ENCODE measurements around the gene WWC1.
"Not testable (repeated sequence)": the region's sequence is repeated elsewhere in the genome, so short reads cannot be mapped to it uniquely, and the experiment has no call there.

Gene WWC1

DNA sequence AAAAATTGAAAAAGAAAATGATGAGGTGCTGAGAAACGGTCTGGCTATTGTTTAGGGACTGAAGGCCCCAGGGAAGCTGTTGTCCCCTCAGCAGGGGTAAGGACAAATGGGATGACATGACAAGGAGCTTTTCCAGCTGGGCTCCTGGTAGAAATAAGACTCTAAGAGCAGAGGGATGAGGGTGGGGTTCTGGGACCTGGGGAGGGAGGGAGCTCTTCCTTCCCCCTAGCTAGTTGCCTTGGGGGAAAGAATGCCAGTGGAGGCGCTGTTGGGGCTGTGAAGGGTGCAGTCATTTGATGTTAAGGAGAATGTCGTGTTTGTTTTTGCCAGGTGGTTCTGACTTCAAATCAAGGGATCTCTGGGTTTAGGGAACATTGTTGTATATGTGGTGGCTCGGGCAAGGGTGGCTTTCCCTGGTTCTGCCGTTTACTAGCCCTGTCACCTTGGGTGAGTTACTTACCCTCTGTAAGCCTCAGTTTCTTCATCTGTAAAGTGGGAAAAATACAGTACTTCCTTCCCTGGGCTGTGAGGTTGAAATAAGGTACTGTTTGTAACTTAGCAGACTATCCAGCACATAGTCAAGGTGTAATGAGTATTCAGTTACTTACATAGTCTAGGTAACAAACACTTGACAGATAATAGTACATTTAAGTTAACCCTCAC is 47.8 kb downstream of the WWC1 start:
- DNase-seq = no peak

DNA sequence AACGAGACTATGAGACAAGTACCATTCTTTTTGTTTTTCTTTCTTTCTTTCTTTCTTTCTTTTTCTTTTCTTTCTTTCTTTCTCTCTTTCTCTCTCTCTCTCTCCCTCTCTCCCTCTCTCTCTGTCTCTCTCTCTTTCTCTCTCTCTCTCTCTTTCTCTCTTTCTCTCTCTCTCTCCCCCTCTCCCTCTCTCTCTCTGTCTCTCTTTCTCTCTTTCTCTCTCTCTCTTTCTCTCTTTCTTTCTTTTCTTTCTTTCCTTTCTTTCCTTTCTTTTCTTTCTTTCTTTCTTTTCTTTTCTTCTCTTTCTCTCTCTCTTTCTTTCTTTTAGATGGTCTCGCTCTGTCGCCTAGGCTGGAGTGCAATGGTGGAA is 48.3 kb downstream of the WWC1 start:
- DNase-seq = not testable (repeated sequence)

DNA sequence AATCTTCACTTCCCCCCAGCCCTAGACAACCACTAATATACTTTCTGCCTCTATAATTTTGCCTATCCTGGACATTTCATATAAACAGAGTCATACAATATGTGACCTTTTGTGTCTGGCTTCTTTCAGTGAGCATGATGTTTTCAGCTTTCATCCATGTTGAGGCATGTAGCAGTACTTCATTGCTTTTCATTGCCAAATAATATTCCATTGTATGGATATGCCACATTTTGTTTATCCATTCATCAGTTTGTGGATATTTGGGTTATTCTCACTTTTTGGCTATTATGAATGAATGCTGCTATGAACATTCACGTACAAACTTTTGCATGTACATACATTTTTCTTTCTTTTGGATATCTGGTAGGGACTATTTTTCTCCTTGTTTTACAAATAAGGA is 49.0 kb downstream of the WWC1 start:
- DNase-seq = no peak

DNA sequence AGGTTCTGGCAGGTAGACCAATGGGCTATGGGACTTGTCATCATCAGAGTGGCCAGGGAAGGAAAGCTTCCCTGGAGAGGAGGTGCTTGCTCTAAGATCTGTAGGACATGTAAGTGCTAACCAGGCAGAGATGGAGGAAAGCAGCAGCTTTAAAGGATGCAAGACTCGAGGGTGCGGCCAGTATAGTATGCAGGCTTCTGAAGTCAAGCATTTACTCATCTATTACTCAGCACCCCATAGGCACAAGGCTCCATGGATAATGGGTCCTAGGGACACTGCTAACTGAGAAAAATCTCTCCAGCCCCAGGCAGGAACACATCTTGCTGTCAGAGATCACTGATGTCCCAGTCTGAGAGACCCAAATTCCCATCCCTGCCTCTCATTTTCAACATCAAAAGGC is 49.7 kb downstream of the WWC1 start:
- no peak for DNase-seq

DNA sequence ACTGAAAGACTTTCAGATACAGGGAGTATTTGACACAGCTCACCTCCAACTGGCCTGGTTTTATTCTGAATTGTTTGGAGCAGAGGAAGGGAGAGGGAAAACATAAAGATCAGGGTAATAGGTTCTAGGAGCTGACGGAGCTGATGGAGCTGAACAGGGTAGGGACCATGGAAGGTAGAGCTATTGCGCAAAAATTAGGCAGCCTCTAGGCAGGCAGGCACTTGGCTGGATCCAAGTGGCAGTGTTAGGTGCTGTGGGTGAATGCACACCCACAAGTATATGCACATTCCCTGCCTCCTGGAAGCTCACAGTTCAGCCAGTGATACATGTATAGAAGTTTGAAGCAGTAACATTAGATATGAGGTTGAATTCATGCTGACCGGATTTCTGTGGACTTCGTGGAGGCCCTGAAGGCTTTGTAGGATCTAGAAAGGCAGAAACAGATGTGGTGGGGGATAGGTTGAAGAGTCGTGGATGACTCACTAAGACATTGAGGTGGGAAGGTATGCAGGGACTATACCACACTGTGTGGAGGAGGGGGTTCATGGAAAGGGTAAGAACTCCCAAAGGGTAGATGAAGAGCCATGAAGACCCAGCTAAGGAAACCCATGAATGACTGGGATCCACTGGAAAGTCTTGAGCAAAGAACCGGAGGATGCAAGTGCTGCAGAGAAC is 50.8 kb downstream of the WWC1 start:
- DNase-seq = peak; percentile 81

DNA sequence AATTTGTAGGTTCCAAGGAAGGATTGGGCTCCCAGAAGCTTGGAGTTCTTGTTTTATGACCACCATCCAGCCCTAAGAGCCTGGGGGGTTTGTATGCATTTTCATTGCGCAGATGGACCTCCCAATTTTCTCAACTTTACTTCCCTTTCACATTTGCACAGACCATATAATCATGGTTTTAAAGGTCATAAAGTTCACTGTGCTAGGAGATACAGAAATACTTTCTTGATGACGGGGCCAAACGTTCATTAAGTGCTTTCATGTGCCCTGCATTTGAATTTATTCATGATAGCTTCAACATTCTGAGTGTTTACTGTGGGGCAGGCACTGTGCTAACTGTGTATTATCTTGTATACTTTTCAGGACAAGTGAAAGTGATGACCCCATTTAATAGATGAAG is 51.5 kb downstream of the WWC1 start:
- DNase-seq = no peak

DNA sequence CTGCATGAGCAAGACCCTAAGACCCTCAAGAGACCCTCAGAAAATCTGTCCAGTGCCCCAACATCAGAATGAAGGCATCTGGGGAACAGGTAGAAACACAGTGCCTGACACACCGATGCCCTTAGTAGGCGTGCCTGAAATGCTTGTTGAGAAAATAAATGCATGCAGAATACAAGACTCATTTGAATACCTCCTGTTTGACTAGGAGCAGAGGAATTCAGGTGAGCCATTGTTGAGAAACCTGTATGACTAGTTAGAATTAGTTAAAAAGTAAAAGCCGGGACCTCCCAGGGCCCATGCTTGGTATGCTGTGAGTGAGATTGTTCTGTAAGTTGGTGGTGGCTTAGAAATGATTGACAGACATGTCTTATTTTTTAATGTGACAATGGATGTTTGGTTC is 55.0 kb downstream of the WWC1 start:
- no peak for DNase-seq

DNA sequence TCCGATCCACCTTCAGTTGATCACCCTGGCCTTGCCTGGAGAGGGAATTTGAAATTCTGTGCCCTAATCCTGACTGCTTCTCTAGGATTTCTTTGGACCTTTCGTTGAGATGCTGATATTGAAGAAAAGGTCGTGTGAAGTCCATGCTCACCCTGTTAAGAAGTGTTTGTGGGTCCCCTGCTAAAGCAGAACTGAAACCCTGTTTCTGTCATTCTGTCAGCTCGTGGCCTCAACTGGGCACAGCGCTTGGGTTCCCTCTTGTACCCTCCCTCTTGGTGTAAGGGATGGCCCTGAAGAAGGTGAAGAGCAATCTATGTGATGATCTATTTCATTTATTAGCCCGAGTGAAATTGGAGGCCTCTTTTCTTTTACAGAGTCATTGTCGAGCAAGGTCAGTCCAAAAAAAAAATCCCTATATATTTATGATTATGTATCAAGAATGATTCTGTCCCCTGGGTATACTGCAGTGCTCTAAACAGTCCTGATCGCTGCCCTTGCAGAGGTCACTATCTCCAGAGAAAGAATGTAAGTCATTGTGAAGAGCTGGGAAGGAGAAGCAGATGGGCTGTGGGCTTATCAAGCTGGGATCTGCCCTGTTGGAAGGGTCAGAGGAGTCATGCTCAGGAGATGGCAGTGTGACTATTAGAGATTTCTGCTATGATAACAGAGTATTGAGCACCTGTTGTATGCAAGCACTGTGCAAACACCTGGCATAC is 56.1 kb downstream of the WWC1 start:
- DNase-seq = no peak

DNA sequence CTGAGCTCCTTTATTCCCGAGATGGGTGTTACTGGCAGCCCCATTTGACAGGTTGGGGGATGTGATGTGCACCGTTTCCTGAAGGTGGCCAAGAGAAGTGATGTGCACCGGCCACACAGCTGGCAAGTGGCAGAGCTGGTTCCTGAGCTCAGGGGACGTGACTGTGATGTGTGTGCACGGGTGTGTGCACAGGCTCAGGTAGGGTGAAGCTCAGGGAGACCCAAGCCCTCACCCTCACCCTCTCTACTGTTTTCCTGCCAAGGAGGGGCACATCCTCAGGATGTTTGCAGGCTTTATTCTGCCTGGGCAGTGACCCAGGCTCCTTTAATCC is 56.6 kb downstream of the WWC1 start:
- DNase-seq = no peak

DNA sequence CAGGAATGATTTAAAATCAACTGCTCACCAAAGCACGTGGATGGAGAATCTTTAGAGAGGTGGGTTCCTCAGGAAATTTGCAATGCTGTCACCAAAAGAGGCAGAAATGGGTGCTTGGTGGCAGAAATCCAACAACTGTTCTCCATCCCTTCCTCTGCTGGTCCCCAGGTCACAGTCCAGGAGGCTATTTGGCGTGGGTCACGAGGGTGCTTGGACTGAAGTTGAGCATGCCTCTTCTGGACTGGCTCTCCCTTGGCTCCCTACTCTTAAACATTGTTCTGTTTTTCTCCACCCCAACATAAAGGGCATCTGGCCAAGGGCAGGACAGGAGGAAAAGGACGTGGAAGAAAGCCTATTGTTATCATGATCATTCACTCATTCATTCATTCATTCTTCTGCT is 58.9 kb downstream of the WWC1 start:
- DNase-seq = no peak

DNA sequence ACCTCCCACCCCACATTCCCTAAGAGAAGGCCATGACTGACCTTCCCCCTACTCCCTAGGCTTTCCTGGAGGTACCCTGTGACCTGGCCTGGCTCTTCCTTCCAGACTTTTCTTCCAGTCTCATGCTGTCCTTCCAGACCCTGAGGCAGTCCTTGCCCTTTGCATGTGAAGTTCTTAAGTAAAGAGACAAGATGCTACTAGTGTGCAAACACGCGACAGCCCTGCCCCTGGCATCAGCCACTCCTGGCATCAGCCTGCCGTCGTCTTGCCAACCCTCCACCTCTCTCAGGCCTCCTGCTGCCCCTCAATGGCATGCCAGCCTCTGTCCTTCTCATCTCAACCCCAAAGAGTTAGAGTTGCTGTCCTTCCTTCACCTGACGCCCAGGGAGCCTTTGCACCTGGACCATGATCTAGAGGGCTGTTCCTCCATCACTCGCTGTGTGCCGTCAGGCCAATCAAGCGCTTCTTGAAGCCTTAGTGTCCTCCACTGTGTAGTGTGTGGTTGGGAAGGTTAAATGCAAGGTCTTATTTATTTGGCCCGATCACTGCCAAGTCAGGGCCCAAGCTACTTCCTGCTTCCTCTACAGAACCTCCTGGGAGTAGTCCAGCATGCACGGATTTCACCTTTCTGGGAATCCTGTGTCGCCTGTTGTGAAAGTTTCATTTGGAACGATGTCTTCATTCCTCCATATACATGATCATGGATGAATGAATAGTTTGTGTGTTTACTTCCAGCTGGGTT is 61.9 kb downstream of the WWC1 start:
- DNase-seq = no peak

DNA sequence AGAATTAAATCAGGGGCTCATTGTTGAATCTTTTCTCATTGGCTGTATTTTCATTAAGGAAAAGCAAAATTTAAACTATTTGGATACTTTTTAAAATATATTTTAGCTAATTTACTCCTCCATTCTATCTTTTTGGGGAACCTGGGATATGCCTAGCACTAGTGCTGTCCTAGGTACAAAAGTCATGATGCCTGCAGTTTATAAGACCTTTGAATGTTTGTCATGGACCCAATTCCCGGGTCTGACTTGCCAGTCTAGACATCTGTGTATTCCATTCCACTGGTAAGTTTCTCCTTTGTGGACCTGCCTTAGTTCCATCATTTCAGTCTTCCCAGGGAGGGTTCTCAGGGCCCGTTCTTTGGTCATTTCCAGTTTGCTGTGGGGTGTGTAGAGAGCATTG is 63.0 kb downstream of the WWC1 start:
- DNase-seq = no peak

DNA sequence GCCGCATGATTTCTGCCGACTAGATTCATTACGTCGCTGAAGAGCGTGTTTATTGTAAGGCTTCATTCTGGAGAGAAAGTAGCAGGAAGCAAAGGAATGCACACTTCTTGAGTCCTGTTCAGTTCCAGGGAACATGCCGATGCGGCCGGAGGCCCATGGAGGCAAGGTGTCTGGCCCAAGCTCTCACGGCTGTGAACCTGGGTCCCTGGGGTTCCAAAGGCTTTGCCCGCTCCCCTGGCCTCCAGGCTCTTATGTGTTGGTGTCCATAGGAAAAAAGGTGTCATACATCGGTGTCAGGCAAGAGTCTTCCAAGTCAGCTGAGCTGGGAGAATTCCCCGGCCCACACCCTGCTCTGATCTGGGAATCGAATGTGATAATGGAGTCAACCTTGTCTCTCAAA is 64.7 kb downstream of the WWC1 start:
- DNase-seq = no peak

DNA sequence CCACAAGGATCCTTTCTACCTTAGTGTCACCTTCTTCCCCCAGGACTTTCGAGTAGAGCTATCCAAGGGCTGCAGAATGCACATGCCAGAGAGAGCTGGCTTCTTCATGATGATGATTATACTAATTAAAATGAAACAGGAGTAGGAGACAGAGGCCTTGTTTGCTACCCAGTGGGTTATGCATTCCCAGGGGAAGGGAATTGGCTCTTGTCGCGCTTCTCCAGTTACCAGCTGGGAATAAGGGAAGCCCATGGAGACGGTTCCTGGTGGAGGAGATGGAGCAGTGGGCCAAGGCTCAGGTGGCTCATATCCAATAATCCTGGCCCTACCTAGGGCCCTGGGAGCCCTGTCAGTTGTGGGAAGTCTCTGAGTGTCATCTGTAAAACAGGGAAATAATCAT is 65.1 kb downstream of the WWC1 start:
- DNase-seq = no peak

DNA sequence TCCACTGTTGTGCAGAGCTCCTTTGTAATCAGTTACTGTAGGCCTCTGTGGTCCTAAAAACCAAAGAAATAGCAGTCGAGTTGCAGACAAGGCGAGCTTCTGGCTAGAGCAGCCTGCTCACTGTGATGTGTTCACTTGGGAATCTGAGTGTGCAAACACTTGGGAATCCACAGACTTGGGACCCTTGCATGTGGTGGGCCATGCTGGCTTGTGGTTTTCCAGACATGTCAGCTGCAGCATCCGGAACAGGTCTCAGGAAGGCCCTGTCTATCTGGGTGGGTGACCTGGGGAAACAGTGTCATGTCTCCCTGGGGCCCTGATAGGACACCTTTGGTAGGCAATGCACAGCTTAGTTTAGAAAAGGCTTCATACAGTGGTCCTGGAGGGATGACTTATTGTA is 66.4 kb downstream of the WWC1 start:
- DNase-seq = peak; percentile 61

DNA sequence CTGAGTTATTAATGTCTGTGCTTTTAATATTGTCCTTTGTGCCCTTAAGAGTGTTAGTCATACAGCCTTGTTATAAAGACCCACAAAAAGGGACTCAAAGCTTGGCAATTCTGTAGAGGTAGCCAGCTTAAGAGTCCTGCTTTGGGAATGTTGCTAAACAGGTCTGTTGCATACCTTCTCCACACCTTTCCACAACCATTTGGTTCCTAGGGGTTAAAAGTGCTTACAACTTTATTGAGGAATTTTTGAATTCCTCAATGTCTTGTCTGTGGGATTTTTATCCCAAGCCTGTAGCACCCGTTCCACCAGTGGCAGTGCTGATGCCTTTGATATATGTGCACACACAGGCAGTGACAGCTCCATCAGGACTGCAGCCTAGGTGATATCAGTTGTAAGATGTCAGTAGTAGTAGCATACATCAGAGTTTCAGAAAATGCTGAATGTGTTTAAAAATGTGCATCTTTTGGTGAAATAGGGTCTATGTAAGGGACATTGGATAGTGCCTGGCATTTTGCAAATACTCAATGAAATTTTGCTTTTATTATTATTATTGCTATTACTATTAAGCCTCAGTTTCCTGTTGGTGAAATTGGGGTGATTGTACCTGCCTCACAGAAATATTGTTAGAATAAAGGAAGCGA is 68.5 kb downstream of the WWC1 start:
- DNase-seq = no peak

DNA sequence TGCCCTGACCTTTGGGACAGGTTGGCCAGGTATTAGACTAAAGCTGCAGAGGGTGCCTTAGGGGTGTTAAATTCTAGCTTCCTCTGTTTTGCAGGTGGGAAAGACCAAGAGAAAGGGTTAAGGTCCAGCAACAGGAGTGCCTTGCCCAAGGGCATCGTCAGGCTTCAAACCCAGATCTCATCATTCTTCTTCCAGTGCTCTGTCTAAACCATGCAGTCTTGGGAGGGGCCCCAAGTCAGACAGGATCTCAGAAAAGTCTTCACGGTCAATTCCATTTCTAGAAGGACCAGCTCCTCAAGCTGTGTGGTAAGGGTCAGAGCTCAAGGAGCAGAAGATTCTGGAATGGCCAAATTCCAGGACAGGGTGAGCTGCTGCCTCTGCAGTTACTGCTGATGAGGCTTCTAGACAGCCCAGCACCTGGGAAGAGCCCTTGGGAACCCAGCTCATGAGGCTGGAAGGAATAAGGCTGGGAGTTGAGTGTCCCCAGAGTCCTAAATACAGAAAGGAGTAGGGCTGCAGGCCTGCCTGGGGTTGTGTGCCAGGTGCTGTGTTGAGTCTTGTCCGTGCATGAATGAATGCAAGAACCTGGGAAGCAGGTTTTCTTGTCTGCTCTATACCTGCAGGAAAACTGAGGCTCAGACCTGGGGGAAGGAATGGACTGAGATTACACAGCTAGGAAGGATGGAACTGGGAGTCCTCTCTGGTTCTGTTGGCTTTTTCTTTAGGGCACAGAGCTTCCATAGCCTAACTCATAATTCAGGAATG is 69.3 kb downstream of the WWC1 start:
- no peak for DNase-seq

DNA sequence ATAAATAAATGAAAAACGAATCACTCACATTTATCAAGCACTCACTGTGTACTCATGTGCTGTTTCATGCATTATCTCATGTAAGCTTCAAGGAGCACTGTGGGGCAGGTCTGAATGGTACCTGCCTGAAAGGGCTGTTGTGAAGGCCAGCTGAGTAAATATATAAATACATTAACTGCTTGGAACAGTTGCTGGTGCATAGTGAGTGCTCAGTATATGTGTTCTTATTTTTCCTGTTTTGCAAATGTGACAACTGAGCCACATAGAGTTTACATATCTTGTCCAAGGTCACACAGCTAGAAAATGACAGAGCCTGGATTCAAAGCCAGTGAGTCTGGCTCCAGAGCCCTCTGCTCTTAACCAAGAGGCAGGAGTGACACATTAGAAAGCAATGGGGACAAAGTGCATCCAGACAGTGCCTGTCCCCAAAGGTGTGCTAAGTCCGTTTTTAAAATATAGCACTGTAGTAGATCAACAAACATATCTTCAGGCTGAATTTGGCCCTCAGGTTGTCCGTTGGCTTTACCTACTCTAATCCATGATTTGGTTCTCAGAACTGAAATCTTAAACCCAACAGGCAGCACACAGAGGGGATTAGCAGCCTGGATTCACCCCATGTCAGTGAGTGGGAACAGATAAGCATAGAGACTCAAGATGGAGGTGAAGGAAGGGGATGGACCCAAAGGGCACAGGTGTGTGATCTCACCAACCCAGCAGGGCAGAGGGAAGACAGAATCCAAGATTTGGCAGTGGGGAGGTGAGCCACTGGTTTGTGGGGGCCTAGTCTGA is 70.8 kb downstream of the WWC1 start:
- DNase-seq = no peak

DNA sequence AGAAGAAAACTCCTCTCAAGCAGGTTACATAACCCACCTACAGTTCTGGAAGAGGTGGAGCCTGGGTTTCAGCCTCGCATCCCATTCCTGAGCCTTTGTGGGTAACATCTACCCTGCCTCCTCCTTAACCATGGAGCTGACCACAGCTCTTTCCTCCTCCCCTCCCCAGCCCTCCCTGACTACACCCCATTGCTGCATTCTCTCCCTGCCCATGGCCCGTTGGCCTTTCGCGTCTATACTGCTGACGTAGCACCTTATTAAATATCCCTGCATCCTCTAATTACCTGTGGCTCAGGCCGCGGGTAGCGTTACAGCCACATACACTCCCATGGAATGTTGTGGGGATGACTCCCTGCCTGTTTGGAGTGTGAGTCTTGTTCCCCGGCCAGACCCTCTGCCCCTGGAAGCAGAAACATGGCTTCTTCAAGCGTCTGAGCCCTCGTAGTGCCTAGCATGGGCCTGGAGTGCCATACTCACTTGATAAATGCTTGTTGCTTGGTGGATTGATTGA is 72.8 kb downstream of the WWC1 start:
- DNase-seq = peak; percentile 89

DNA sequence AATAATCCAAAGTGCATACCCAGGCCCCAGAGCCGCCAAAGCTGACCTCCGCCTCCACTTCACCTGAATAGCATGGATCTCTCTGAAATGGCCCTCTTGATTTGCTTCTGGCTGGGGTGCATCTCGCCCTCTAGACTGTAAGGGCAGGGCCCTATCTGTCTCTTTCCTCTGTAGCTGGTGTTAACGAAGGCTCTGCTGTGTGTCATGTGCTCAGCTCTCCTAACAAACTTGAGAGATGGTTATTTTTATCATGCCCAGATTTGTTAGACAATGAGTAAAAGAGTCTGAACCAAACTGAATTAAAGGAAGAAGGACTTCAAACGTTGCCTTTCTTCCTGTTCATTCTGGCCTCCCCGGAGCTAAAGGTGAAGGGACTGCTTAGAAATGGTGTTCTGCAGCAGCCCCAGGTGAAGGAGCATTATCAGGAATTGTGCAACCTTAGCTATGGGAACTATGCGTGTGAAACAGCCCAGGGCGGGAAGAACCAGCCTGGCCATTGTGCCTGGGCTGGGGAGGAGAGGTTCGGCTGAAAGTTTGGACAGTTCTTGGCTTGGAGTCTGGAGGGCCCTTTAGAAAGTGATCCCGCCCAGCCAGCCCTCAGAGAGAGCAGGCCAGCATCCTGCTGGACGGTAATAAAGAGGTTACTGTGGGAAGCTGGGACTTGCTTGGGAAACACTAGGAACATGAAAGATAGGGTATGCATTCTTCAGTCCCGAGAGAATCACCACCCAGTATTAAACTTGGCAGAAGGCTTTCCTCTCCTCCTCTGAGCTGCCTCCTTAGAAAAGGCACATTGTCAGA is 73.5 kb downstream of the WWC1 start:
- DNase-seq = peak; percentile 43

Measured in fibroblast of skin of abdomen (primary cell).